ENCODE results near the gene IL10RB. TPM values are rescaled to one million over a fixed set of nuclear protein-coding genes. Genes with fewer than 3 reads are reported as not detected.

The IL10RB gene
- total and polyA plus RNA-seq, 2 of the 4 experiments (the other 2 are of a cell fraction): 20.1 to 45.2 TPM

DNA sequence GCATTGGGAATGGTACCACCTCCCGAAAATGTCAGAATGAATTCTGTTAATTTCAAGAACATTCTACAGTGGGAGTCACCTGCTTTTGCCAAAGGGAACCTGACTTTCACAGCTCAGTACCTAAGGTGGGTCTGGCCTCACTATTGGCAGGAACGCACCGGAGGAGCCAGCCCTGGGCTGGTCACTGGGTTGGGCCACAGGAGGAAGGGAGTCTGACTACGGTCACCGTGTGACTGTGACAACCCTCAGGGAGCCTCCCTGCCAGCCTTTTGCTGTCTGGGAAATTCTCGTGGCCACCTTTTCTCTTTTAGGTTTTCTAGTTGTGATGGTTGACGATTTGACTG, 2.2 kb downstream of the IL10RB start:
- BruUV-seq (replicated peaks): no TSS peak
- Histone ChIP-seq H2AK5ac (ENCODE audit: low read depth, low read length) (no peak overlapping the region), H3K9me3 (ENCODE audit: control insufficient read depth, insufficient read depth, low read length) (no peaks in the 10 kb centered on the region), H3K14ac (replicated peaks; ENCODE audit: low read depth, low read length) (no peak overlapping the region), H4K91ac (ENCODE audit: insufficient read depth, low read depth, low read length) (no peak overlapping the region), H3K4me1 (ENCODE audit: control insufficient read depth, insufficient read depth, low read length) (no peaks in the 10 kb centered on the region; the same call in 1 of the 2 replicates), H2BK120ac (ENCODE audit: low read depth, low read length) (no peak overlapping the region), H3K9ac (ENCODE audit: low read depth, low read length) (no peak overlapping the region), H2BK15ac (ENCODE audit: low read depth, low read length) (no peak overlapping the region), H4K8ac (ENCODE audit: low read depth in 2 of 2, low read length in 2 of 2) (no peak overlapping the region), H3K23ac (ENCODE audit: low read depth, low read length) (no peak overlapping the region), H3K56ac (ENCODE audit: extremely low read depth, insufficient read depth, low read length) (no peak overlapping the region), H4K5ac (ENCODE audit: low read depth, low read length) (no peak overlapping the region), H3K4me2 (ENCODE audit: low read depth, low read length) (no peak overlapping the region), H3K27ac (ENCODE audit: insufficient read depth, low read length) (no peak overlapping the region), H3K79me1 (ENCODE audit: low read depth in 1 of 2, low read length in 2 of 2) (peaks cover 30 to 41% of the 10 kb centered on the region in 2 experiments), H4K20me1 (ENCODE audit: insufficient read depth, low read length) (no peaks in the 10 kb centered on the region), H2AK9ac (replicated peaks; ENCODE audit: low read depth, low read length, poor library complexity) (no peak overlapping the region), H2AFZ (replicated peaks; ENCODE audit: low read length, poor library complexity) (no peak overlapping the region), H3K18ac (ENCODE audit: low read depth, low read length) (no peak overlapping the region), H3K27me3 (ENCODE audit: control insufficient read depth, insufficient read depth, low read length) (no peaks in the 10 kb centered on the region), H2BK20ac (ENCODE audit: low read depth, low read length) (no peak overlapping the region), H3K4me3 (ENCODE audit: insufficient read depth, low read depth, low read length) (no peak overlapping the region), H3K36me3 (ENCODE audit: control insufficient read depth, insufficient read depth, low read length) (peaks cover 13% of the 10 kb centered on the region), H3K9me1 (ENCODE audit: insufficient read depth, low read length) (peaks cover 13% of the 10 kb centered on the region), H2BK5ac (ENCODE audit: low read depth, low read length, poor library complexity, severe bottlenecking) (no peak overlapping the region), H3K4ac (ENCODE audit: low read depth, low read length) (no peak overlapping the region)
- no peak for ATAC-seq (ENCODE audit: low read depth)
- DNase-seq: no peak
- in situ Hi-C loops (cut with MboI; ENCODE audit: low sequenced_read_pairs): no loop called here
- TF ChIP-seq RAD21 (IDR thresholded peaks at IDR 0.05; ENCODE audit: low read length) (no peak), MAFK (IDR thresholded peaks at IDR 0.05; ENCODE audit: low read depth, low read length) (no peak), RFX5 (IDR thresholded peaks at IDR 0.05; ENCODE audit: low read depth, low read length) (no peak), NFE2L2 (IDR thresholded peaks at IDR 0.05; ENCODE audit: low read depth, low read length) (no peak), BHLHE40 (IDR thresholded peaks at IDR 0.05; ENCODE audit: low read depth, low read length) (no peak), SMC3 (IDR thresholded peaks at IDR 0.05; ENCODE audit: low read depth, low read length) (no peak), FOS (IDR thresholded peaks at IDR 0.05; ENCODE audit: low read depth, low read length) (no peak)
- ChIA-PET POLR2A (ENCODE audit: unreplicated experiment) (no interaction called here), CTCF (no interaction called here)
- dilution Hi-C loops (cut with HindIII; ENCODE audit: low sequenced_read_pairs, unreplicated experiment): no loop called here
- WGBS, 2 experiments (ENCODE audit: extremely low coverage in 2 of 2, insufficient read length in 1 of 2): 100% methylated on average over 4 of the region's 7 CpGs; no CpG with 5 or more reads in 1 of the 2 experiments
- intact Hi-C loops (cut with micrococcal nuclease): no loop called here

Measured in IMR-90 (cell line).